SK-N-SH (cell line): Measurements from ENCODE around the gene LCN1.

Experiments
- CTCF ChIP-seq: fragments of 200-600 bp; sonication (generic); IDR thresholded peaks from 2 replicates; pipeline ENCODE4 v1.6.1; 2017; ENCODE audit warnings: antibody characterized with exemption, mild to moderate bottlenecking, moderate library complexity
- MAX ChIP-seq: IDR thresholded peaks from 2 replicates; pipeline ENCODE4 v1.4.0; 2012; ENCODE audit warnings: low read depth
- POLR2AphosphoS5 ChIP-seq: IDR thresholded peaks from 2 replicates; pipeline ENCODE4 v1.6.1; 2012; ENCODE audit warnings: low read depth, low read length

- TF ChIP-seq CTCF: no peak
- TF ChIP-seq POLR2AphosphoS5: no peak
- TF ChIP-seq MAX: no peak
These were observed 44.4 kb downstream of the LCN1 start for GRCh38 chr9:135565636-135566035.
